Esophagus squamous epithelium (tissue), 4 donors: ENCODE data around the gene VAPB.

Experiments
- POLR2A ChIP-seq, 4 donors: fragments of 450-650 bp; IDR thresholded peaks; one replicate each; pipeline ENCODE4 v1.6.1; 2017; ENCODE audit warnings: antibody characterized with exemption in 4 of 4, mild to moderate bottlenecking in 4 of 4, moderate library complexity in 3 of 4
- TF ChIP-seq, protein P1 (sequence below), 6 experiments: fragments of 450-650 bp in 4 of 6; fragments of 200-600 bp in 2 of 6; sonication (generic) in 2 of 6; IDR thresholded peaks; one replicate each; pipeline ENCODE4 v1.5.1; 2016 to 2019; ENCODE audit warnings: antibody characterized with exemption in 6 of 6, mild to moderate bottlenecking in 4 of 6, moderate library complexity in 4 of 6

DNA sequence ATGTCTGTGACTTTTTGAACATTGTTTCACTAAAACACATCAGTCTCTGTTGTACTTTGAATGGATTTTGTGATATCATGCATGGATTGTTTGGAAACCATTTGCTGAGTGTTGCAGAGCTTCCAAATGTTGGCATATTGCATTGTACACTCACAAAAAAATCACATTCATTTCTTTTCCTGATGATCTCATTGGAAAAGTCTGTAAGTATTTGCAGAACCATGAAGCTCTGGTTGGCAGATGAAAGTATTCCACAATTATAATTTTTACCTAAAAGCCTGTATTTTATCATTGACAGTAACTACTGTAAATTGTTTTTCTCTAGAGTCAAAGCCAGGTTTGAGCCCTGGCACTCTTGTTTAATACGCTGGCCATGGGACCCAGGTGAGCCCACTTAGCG lies 42.1 kb downstream of the VAPB start:
- TF ChIP-seq, protein P1, sequence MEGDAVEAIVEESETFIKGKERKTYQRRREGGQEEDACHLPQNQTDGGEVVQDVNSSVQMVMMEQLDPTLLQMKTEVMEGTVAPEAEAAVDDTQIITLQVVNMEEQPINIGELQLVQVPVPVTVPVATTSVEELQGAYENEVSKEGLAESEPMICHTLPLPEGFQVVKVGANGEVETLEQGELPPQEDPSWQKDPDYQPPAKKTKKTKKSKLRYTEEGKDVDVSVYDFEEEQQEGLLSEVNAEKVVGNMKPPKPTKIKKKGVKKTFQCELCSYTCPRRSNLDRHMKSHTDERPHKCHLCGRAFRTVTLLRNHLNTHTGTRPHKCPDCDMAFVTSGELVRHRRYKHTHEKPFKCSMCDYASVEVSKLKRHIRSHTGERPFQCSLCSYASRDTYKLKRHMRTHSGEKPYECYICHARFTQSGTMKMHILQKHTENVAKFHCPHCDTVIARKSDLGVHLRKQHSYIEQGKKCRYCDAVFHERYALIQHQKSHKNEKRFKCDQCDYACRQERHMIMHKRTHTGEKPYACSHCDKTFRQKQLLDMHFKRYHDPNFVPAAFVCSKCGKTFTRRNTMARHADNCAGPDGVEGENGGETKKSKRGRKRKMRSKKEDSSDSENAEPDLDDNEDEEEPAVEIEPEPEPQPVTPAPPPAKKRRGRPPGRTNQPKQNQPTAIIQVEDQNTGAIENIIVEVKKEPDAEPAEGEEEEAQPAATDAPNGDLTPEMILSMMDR (IDR thresholded peaks at IDR 0.05): no peak
- no peak for TF ChIP-seq POLR2A (IDR thresholded peaks at IDR 0.05)
